Islet precursor cell (in vitro differentiated cells): ENCODE data around the gene ITM2B.
"Not testable (repeated sequence)": the region's sequence is repeated elsewhere in the genome, so short reads cannot be mapped to it uniquely, and the experiment has no call there.

Experiments
- DNase-seq: peaks from one replicate; pipeline ENCODE4 v3.0.0-alpha.2; 2018

The ITM2B gene

GRCh38 chr13:48230541-48230940 lies 2.5 kb upstream of the ITM2B start:
- DNase-seq = no peak

DNA sequence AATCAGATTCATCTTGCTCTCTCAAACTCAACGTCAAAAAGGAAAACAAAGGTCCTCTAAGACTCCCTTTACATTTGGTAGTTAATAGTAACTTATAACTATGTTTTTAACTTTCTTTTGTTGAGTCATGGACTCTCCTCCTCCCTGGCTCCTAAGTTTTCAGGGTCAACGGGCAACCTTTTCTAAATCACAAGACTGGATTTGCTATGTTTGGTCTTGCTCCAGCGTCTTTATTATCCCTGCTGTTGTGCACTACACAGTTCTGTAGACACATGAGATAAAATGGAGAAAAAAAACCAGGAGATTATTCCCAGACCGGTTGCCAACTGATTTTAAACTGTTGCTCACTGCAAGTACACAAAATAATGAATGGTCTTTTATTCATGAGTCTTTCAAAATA lies 1.9 kb upstream of the ITM2B start:
- DNase-seq = no peak

- DNase-seq = no peak
These were observed 1.1 kb upstream of the ITM2B start for GRCh38 chr13:48231933-48232332.

- no peak for DNase-seq
These were observed 473 bp upstream of the ITM2B start for GRCh38 chr13:48232420-48233045.

DNA sequence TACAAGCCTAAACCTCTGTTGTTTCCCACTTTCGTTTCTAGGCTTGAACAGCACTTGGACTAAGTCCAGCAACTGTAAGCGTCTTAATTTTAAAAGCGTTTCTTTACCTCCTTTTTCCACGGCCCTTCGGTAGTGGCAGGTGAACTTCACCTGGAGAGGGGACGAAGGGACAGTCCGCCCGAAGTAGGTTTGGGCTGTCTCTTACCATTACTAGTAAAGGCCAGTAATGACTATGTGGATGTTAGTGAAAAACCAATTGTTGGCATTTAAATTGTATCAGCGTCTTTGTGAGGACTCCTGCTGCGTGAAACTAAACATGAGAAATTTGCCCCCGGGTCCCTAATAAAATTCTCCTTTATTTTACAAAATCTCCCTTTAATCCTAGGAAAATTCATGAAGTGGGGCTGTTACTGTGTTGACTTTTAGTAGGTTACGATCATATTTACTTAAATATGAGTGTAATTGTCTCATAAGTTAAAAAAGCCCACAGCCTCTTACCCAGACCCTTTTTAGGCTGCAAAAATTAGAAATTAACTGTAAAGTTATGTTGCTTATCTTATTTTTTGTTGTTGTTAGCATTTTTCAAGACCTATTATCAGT lies 983 bp downstream of the ITM2B start:
- DNase-seq = no peak

DNA sequence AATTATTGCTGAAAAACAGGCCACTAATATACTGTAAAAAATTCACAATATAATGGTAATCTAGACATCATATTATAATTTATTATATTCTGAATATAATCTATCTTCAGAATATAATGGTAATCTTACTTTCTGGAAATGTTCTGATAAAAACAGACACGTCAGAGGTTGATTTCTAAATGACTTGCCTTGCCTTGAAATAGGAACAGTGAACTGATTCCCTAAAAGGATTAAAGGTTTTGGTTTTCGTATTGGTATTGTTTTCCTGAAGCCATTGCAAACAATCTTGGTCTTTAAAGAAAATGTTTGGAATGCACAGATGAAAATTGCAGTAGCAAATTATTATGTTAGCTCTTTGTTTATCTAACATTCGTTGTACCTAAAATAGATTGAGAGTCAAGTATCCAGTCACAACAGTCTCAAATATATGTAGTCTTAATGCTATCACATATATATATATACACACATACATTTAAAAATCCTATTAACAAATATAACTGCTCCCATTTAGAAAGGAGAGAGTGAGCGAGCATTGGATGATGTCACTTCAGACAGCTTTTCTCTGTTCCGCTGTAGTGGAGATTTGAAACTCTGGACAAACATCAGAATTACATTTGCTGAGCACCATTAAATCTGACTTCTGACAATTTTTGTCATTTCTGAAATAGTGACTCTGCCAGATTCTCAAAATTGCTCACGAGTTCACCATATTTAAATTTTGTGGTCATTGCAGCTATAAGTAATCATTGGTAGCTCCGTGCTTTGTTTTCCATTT lies 1.7 kb downstream of the ITM2B start:
- DNase-seq = no peak

DNA sequence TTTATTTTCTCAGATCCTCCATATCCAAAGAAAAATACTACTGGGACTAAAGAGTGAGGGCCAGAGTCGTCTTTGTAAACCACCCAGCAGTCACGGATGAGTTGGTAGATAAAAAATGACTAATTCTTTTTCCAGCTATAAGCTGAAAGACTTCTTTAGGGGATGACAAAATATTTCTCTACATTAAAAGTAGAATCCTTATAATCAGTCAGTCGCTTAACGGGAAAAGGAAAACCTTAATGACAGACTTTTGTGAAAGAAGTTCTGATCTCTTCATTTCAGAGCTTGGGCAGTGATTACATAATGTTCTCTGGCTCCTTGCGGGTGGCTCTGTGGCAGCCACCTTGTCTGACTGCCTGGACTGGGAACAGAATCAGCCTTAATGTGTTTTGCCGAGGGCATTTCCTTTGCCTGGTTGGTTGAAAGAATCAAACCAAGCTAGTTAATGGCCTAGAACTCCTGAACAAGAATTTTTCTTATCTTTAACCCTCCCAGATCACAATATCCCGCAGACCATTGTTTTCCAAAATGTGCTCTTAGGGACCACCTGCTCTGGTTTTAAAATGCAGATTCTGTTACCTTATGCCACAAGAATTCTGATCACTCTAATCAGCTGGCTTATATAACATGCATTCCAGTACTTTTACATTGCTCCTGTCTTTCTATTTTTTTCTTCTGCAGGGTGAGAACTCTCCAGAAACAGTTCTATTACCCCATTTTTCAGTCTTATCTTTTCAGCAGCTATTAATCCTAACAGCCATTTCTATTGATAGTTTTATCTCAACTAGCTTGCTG lies 2.5 kb downstream of the ITM2B start:
- peak; percentile 90 for DNase-seq

- DNase-seq = no peak
These were observed 3.7 kb downstream of the ITM2B start for GRCh38 chr13:48236528-48237353.

GRCh38 chr13:48239369-48239768 lies 6.4 kb downstream of the ITM2B start:
- not testable (repeated sequence) for DNase-seq

- DNase-seq = no peak
These were observed 8.6 kb downstream of the ITM2B start for GRCh38 chr13:48241651-48242050.

DNA sequence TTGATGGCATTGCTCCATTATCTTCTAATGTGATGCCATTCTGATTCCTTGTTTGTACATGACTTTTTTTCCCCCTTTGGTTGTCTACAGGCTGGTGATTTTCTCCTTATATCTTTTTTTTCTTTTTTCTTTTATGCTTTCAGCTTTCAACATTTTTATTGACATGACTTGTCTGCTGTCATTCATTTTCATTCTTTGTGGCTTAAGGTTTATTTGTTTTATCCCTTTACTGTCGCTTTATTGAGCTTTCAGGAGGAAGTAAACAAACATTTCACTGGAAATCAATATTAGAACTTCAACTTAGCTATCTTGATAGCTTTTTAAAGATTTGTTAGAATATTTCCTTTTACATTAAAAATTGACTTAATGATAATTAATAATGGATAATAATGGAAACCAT lies 9.7 kb downstream of the ITM2B start:
- DNase-seq = no peak

GRCh38 chr13:48244159-48244558 lies 11.2 kb downstream of the ITM2B start:
- no peak for DNase-seq

GRCh38 chr13:48246102-48246501 lies 13.1 kb downstream of the ITM2B start:
- no peak for DNase-seq

- DNase-seq = no peak
These were observed 16.0 kb downstream of the ITM2B start for GRCh38 chr13:48249018-48249417.

DNA sequence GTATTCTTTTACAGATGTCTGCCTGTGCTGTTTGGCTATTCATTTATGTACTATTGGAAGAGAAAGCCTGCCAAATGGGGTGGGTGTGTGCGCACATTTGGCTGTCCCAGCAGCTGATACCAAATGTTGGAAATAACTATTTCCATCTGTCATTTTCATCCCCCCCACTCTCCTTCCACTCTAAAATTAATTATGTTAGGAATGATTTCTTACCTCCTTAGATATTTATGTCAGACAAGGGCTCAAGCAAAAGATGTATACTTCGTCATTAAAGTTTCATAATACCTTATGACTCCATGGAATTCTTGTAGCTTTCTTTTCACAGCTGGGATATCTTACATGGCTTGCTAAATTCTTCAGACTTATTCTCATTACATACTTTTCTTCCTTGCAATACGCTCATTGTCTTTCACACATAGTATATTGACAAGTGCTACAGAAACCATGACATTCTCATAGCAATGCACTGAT lies 18.6 kb downstream of the ITM2B start:
- DNase-seq = no peak

DNA sequence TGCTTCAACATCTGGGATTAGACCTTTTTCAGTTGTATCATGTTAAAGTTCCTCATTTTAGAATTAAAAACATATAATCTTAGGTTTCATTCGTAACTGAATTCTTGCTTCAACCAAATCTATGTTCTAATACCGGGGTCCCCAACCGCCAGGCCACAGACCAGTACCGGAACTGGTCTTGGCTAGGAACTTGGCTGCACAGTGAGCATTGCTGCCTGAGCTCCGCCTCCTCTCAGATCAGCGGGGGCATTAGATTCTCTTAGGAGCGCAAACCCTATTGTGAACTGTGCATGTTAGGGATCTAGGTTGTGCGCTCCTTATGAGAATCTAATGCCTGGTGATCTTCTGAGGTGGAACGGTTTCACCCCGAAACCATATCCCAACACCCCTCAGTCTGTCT lies 19.2 kb downstream of the ITM2B start:
- no peak for DNase-seq

- DNase-seq = no peak
These were observed 20.8 kb downstream of the ITM2B start for GRCh38 chr13:48253849-48254248.

GRCh38 chr13:48255090-48255489 lies 22.1 kb downstream of the ITM2B start:
- no peak for DNase-seq

- DNase-seq = no peak
These were observed 22.9 kb downstream of the ITM2B start for GRCh38 chr13:48255954-48256353.

- no peak for DNase-seq
These were observed 25.0 kb downstream of the ITM2B start for GRCh38 chr13:48258002-48258401.

DNA sequence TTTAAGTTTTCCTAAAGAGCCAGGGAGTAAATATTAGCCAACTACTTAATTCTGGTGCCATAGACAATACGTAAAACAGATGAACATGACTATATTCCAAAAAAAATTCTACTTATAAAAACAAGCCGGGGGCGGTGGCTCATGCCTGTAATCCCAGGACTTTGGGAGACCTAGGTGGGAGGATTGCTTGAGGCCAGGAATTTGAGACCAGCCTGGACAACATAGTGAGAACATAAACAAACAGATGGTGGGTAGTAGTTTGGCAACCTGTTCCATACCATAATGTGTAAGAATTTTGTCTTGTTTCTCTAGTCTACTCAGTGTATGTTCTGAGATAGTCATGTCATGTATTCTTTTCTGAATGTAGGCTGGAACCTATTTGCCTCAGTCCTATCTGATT lies 25.4 kb downstream of the ITM2B start:
- no peak for DNase-seq

- no peak for DNase-seq
These were observed 28.0 kb downstream of the ITM2B start for GRCh38 chr13:48260970-48261369.
